Sciatic nerve (tissue), 2 donors: ENCODE measurements around the gene KCNAB2. TPM values are rescaled to one million over a fixed set of nuclear protein-coding genes. Genes with fewer than 3 reads are reported as not detected.

Source experiments
- ATAC-seq: fragments of 200-7000 bp; cut with Tn5 transposase; one replicate; pipeline ENCODE4 v1.9.1; 2020; ENCODE audit warnings: mild to moderate bottlenecking, moderate library complexity
- DNase-seq: peaks from one replicate; pipeline ENCODE4 v3.0.0-alpha.2; 2020; ENCODE audit warnings: low spot score
- intact Hi-C: fragments of 100-400 bp; cut with DNase I; formaldehyde crosslinking; loops from one replicate; pipeline ENCODE4 v1.14.2; 2022
- total RNA-seq: library from RNA; stranded (reverse); fragmentation: NEBNext Ultra II Directional; extraction: Animal tissue kit (Norgen Biotek cat#: 25700); gene quantifications from one replicate; pipeline ENCODE4 v1.2.1, GENCODE V29; 2021
- donor health status: DM: no; HTN: no; CAD: no.
- donor health status: DM: no; HTN: no; CAD: no.

Gene KCNAB2
- total RNA-seq, 1 donor from 2014 or later, result 20.1 TPM

GRCh38 chr1:6133146-6133895 is 87.6 kb downstream of the KCNAB2 start:
- intact Hi-C loops, result no loop called here
- DNase-seq (no peak), ATAC-seq (no peak)

GRCh38 chr1:6134206-6134605 is 88.5 kb downstream of the KCNAB2 start:
- DNase-seq (no peak), ATAC-seq (no peak)
- intact Hi-C loops, result no loop called here

GRCh38 chr1:6134741-6135510 is 89.2 kb downstream of the KCNAB2 start:
- no peak for DNase-seq
- intact Hi-C loops, result no loop called here
- no peak for ATAC-seq

GRCh38 chr1:6136516-6137220 is 91.0 kb downstream of the KCNAB2 start:
- DNase-seq (no peak), ATAC-seq (no peak)
- intact Hi-C loops, result no loop called here

- no peak for DNase-seq
- ATAC-seq, result no peak
- intact Hi-C loops, result no loop called here
Observed at GRCh38 chr1:6137758-6138157, 92.1 kb downstream of the KCNAB2 start.

- ATAC-seq (no peak), DNase-seq (no peak)
- intact Hi-C loops, result no loop called here
Observed at GRCh38 chr1:6140413-6140812, 94.7 kb downstream of the KCNAB2 start.

- no peak for DNase-seq
- no peak for ATAC-seq
- intact Hi-C loops, result no loop called here
Observed at GRCh38 chr1:6141592-6141991, 95.9 kb downstream of the KCNAB2 start.

- ATAC-seq, result no peak
- no peak for DNase-seq
- intact Hi-C loops, result no loop called here
Observed at GRCh38 chr1:6142036-6142621, 96.4 kb downstream of the KCNAB2 start.

GRCh38 chr1:6142734-6143133 is 97.0 kb downstream of the KCNAB2 start:
- DNase-seq (no peak), ATAC-seq (no peak)
- intact Hi-C loops, result no loop called here

- intact Hi-C loops, result no loop called here
- no peak for DNase-seq
- ATAC-seq, result no peak
Observed at GRCh38 chr1:6143395-6143794, 97.7 kb downstream of the KCNAB2 start.

GRCh38 chr1:6144175-6144574 is 98.5 kb downstream of the KCNAB2 start:
- ATAC-seq, result no peak
- DNase-seq, result no peak
- intact Hi-C loops, result no loop called here

- intact Hi-C loops, result no loop called here
- ATAC-seq (no peak), DNase-seq (no peak)
Observed at GRCh38 chr1:6144647-6145395, 99.1 kb downstream of the KCNAB2 start.

GRCh38 chr1:6145396-6145750 is 99.7 kb downstream of the KCNAB2 start:
- ATAC-seq, result no peak
- intact Hi-C loops, result no loop called here
- no peak for DNase-seq

GRCh38 chr1:6145864-6146410 is 100.2 kb downstream of the KCNAB2 start:
- ATAC-seq, result no peak

GRCh38 chr1:6148497-6149241 is 103.0 kb downstream of the KCNAB2 start:
- no peak for ATAC-seq
- intact Hi-C loops, result no loop called here
- peak; percentile 68 for DNase-seq

More at GRCh38 chr1:6145864-6146410, 100.2 kb downstream of the KCNAB2 start:
- intact Hi-C loops, result no loop called here
- no peak for DNase-seq

- no peak for DNase-seq
Observed at GRCh38 chr1:6149597-6149996, 103.9 kb downstream of the KCNAB2 start.

GRCh38 chr1:6150006-6150938 is 104.6 kb downstream of the KCNAB2 start:
- no peak for ATAC-seq
- intact Hi-C loops, result no loop called here

More at GRCh38 chr1:6149597-6149996, 103.9 kb downstream of the KCNAB2 start:
- intact Hi-C loops, result no loop called here
- no peak for ATAC-seq

More at GRCh38 chr1:6150006-6150938, 104.6 kb downstream of the KCNAB2 start:
- no peak for DNase-seq
